HepG2 (cell line): ENCODE results near the gene NDUFB10. TPM values are rescaled to one million over a fixed set of nuclear protein-coding genes. Genes with fewer than 3 reads are reported as not detected.
A peak's percentile ranks its signal among the peaks of the same experiment; 100 is the strongest.

Experiments used
- BCL3 ChIP-seq: sonication (generic); formaldehyde crosslinking; IDR thresholded peaks from 2 replicates; pipeline ENCODE4 v1.5.1; 2020; ENCODE audit warnings: mild to moderate bottlenecking, missing genetic modification reagents, moderate library complexity
- ELF1 ChIP-seq: sonication (generic); formaldehyde crosslinking; IDR thresholded peaks from 2 replicates; pipeline ENCODE4 v1.4.0; 2020; ENCODE audit warnings: missing genetic modification reagents
- ELF3 ChIP-seq: IDR thresholded peaks from 2 replicates; pipeline ENCODE4 v1.6.1; 2016; ENCODE audit warnings: missing genetic modification reagents, missing compliant biosample characterization
- HNRNPL ChIP-seq: fragments of 200-400 bp; formaldehyde crosslinking; IDR thresholded peaks from 2 replicates; pipeline ENCODE4 v1.6.1; 2017; ENCODE audit warnings: mild to moderate bottlenecking, low read depth, low read length
- IRF2 ChIP-seq: IDR thresholded peaks from 2 replicates; pipeline ENCODE4 v1.6.1; 2018; ENCODE audit warnings: missing genetic modification reagents, missing compliant biosample characterization
- MIER2 ChIP-seq: IDR thresholded peaks from 2 replicates; pipeline ENCODE4 v1.6.1; 2016; ENCODE audit warnings: missing biosample characterization, missing genetic modification reagents
- RFX3 ChIP-seq: IDR thresholded peaks from 2 replicates; pipeline ENCODE4 v1.6.1; 2016; ENCODE audit warnings: missing biosample characterization, missing genetic modification reagents
- RFXAP ChIP-seq: sonication (generic); formaldehyde crosslinking; IDR thresholded peaks from 2 replicates; pipeline ENCODE4 v1.4.0; 2020; ENCODE audit warnings: missing genetic modification reagents, borderline replicate concordance
- SMARCE1 ChIP-seq: fragments of 450-650 bp; IDR thresholded peaks from 2 replicates; pipeline ENCODE4 v1.6.1; 2017; ENCODE audit warnings: borderline replicate concordance
- U2AF2 ChIP-seq: fragments of 200-400 bp; formaldehyde crosslinking; IDR thresholded peaks from 2 replicates; pipeline ENCODE4 v1.6.1; 2017; ENCODE audit warnings: low read depth, mild to moderate bottlenecking, low read length
- ZBTB43 ChIP-seq: sonication (generic); formaldehyde crosslinking; conservative IDR thresholded peaks from 2 replicates; pipeline ENCODE4 v1.4.0; 2020; ENCODE audit warnings: missing genetic modification reagents
- ZNF318 ChIP-seq: sonication (generic); formaldehyde crosslinking; IDR thresholded peaks from 2 replicates; pipeline ENCODE4 v1.4.0; 2020; ENCODE audit warnings: mild to moderate bottlenecking, missing genetic modification reagents
- ZNF577 ChIP-seq: sonication (generic); formaldehyde crosslinking; IDR thresholded peaks from 2 replicates; pipeline ENCODE4 v1.4.0; 2020; ENCODE audit warnings: mild to moderate bottlenecking, low read depth, missing genetic modification reagents, borderline replicate concordance
- ZNF589 ChIP-seq: sonication (generic); formaldehyde crosslinking; conservative IDR thresholded peaks from 2 replicates; pipeline ENCODE4 v1.8.0; 2022; ENCODE audit warnings: mild to moderate bottlenecking, moderate library complexity, missing genetic modification reagents
- ZNF674 ChIP-seq: sonication (generic); formaldehyde crosslinking; IDR thresholded peaks from 2 replicates; pipeline ENCODE4 v1.5.0; 2020; ENCODE audit warnings: low read depth, mild to moderate bottlenecking, missing genetic modification reagents
- ZNF703 ChIP-seq: sonication (generic); formaldehyde crosslinking; IDR thresholded peaks from 2 replicates; pipeline ENCODE4 v1.5.1; 2020; ENCODE audit warnings: missing genetic modification reagents, mild to moderate bottlenecking, moderate library complexity, borderline replicate concordance
- polyA plus RNA-seq, 8 experiments: library from polyadenylated mRNA; depleted of rRNA in 3 of 8; stranded (reverse) in 7 of 8; unstranded in 1 of 8; fragments of >200 nt; fragmentation: Illumina TruSeq in 4 of 8; extraction: Trizol in 4 of 8; gene quantifications; 2 replicates each; pipeline versions ENCODE4 v1.2.1 to v1.2.3, GENCODE V29; 2011 to 2016; ENCODE audit warnings: low read depth in 4 of 8, missing spikeins in 1 of 8, mixed read lengths in 1 of 8; ENCODE audit not compliant: insufficient read depth in 1 of 8
- total RNA-seq, 5 experiments: library from RNA; depleted of rRNA; stranded (reverse); fragments of >200 nt; fragmentation: Illumina TruSeq; extraction: Trizol; gene quantifications; 2 replicates each; pipeline ENCODE4 v1.2.3, GENCODE V29; 2016; ENCODE audit warnings: low read depth in 1 of 5
- TF ChIP-seq, protein P1 (sequence below): IDR thresholded peaks from 2 replicates; pipeline ENCODE4 v1.6.1; 2016; ENCODE audit warnings: low read depth

Gene NDUFB10
- total and polyA plus RNA-seq, 2 of the 13 experiments (the other 11 are each of a cell fraction or from before 2014, with no cell fraction given): 68.6 to 157 TPM

DNA sequence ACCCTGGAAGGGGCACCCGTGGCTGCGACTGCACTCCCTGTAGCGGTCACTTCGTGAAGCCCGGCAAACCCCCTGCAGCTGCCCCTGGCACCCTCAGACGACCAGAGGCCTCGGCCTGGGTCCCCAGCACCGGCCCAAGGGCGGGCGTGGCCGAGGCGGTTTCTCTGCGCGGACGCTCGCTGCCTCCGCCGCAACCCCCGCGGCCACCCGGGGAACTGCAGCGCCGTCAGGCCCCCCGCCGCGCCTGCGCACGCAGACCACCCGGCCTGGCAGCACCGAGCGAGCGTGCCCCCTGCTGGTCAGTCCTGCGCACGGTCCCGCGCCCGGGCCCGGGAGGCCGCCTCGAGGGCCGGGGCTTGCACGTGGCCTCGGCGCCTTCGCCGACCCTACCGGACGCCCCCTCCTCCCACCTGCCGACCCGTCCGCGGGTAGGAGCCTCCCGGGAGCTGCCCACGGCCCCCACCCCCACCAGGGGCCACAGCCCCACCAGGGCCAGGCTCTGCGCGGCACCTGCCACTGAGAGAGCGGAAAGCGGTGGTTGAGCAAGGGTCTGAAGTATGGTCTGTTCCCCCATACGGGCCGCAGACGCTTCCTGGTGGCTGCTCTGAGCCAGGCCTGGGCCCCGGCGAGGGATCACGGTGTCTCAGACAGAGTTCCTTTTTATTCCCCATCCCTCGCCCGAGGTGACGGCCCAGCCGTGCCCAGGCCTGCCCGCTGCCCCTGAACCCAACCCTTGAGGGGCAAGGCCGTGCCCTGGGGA is 29.6 kb upstream of the NDUFB10 start (continued):
- TF ChIP-seq, protein P1, sequence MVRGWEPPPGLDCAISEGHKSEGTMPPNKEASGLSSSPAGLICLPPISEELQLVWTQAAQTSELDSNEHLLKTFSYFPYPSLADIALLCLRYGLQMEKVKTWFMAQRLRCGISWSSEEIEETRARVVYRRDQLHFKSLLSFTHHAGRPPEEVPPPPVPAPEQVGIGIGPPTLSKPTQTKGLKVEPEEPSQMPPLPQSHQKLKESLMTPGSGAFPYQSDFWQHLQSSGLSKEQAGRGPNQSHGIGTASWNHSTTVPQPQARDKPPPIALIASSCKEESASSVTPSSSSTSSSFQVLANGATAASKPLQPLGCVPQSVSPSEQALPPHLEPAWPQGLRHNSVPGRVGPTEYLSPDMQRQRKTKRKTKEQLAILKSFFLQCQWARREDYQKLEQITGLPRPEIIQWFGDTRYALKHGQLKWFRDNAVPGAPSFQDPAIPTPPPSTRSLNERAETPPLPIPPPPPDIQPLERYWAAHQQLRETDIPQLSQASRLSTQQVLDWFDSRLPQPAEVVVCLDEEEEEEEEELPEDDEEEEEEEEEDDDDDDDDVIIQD (CRISPR knock-in tag): no peak
- TF ChIP-seq RFXAP (CRISPR knock-in tag) (peak; percentile 77; the same call in 1 of the 2 replicates), HNRNPL (0 out of 2 replicates have a peak, but pooled peaks have one; percentile 71), ZBTB43 (peak; percentile 27), U2AF2 (no peak), ZNF589 (CRISPR knock-in tag) (peak; percentile 53; the same call in 1 of the 2 replicates), IRF2 (CRISPR knock-in tag) (no peak), SMARCE1 (no peak), ZNF318 (CRISPR knock-in tag) (peak; percentile 69; the same call in 1 of the 2 replicates), ELF1 (CRISPR knock-in tag) (no peak), ZNF703 (no peak), BCL3 (CRISPR knock-in tag) (peak; percentile 89; the same call in 1 of the 2 replicates), ELF3 (CRISPR knock-in tag) (0 out of 2 replicates have a peak, but pooled peaks have one; percentile 45), ZNF674 (CRISPR knock-in tag) (no peak), MIER2 (CRISPR knock-in tag) (no peak), ZNF577 (CRISPR knock-in tag) (no peak), RFX3 (CRISPR knock-in tag) (no peak)
